EH (cell line): ENCODE data around the gene CEP68.
A peak's percentile ranks its signal among the peaks of the same experiment; 100 is the strongest.
"Not testable (repeated sequence)": the region's sequence is repeated elsewhere in the genome, so short reads cannot be mapped to it uniquely, and the experiment has no call there.

Experiments
- DNase-seq: peaks from one replicate; pipeline ENCODE4 v3.0.0-alpha.2; 2015; ENCODE audit warnings: low read depth

Gene CEP68

GRCh38 chr2:65031341-65032018, 24.7 kb upstream of the CEP68 start:
- no peak for DNase-seq

GRCh38 chr2:65032019-65032975, 23.9 kb upstream of the CEP68 start:
- no peak for DNase-seq

- peak; percentile 38 for DNase-seq
These were observed 23.0 kb upstream of the CEP68 start for GRCh38 chr2:65033178-65033577.

GRCh38 chr2:65033667-65034066, 22.5 kb upstream of the CEP68 start:
- DNase-seq = not testable (repeated sequence)

GRCh38 chr2:65035351-65035943, 20.8 kb upstream of the CEP68 start:
- no peak for DNase-seq

- DNase-seq = no peak
These were observed 19.0 kb upstream of the CEP68 start for GRCh38 chr2:65037178-65037577.

GRCh38 chr2:65039640-65040039, 16.6 kb upstream of the CEP68 start:
- no peak for DNase-seq

- peak; percentile 85 for DNase-seq
These were observed 15.6 kb upstream of the CEP68 start for GRCh38 chr2:65040400-65041261.

GRCh38 chr2:65043001-65043400, 13.2 kb upstream of the CEP68 start:
- DNase-seq = no peak

- no peak for DNase-seq
These were observed 12.0 kb upstream of the CEP68 start for GRCh38 chr2:65044097-65044735.

- peak; percentile 80 for DNase-seq
These were observed 10.6 kb upstream of the CEP68 start for GRCh38 chr2:65045651-65046050.

GRCh38 chr2:65046633-65047407, 9.4 kb upstream of the CEP68 start:
- DNase-seq = no peak

GRCh38 chr2:65049010-65049639, 7.1 kb upstream of the CEP68 start:
- DNase-seq = no peak

- peak; percentile 54 for DNase-seq
These were observed 5.3 kb upstream of the CEP68 start for GRCh38 chr2:65050931-65051330.

- no peak for DNase-seq
These were observed 3.0 kb upstream of the CEP68 start for GRCh38 chr2:65053199-65053598.

GRCh38 chr2:65054749-65055421, 1.3 kb upstream of the CEP68 start:
- no peak for DNase-seq

GRCh38 chr2:65055422-65056214, 598 bp upstream of the CEP68 start:
- DNase-seq = no peak

- no peak for DNase-seq
These were observed 799 bp downstream of the CEP68 start for GRCh38 chr2:65057054-65057375.
